ENCODE results near the gene KCNT2. TPM values are rescaled to one million over a fixed set of nuclear protein-coding genes. Genes with fewer than 3 reads are reported as not detected.

Gene KCNT2
- total RNA-seq, 4 donors from 2014 or later = 0.35 to 2.3 (median 0.91) TPM; not detected in 1

DNA sequence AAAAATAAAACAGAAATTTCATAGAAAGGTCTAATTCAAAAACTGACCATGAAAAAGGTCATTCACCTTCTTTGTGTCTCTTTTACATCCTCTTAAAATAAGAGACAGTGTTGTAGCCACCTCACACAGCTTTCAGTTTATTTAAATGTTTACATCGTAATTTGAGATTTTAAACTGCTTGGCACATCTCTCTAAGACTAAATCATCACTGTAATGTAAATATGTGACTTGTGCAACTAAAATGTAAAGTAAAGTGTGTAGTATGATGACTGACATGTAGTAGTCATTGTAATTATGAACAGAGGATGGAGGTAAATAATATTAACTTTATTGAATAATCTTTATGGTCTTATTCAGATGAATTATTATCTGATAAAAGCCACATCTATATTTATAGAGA lies 283.9 kb downstream of the KCNT2 start:
- 58 to 61% methylated on average over 1 of the region's 1 CpG for WGBS, 2 donors
- intact Hi-C loops (cut with DNase I) = no loop called here
- H3K27me3 ChIP-seq = no peaks in the 10 kb centered on the region
- DNase-seq = no peak
- H3K27ac ChIP-seq = no peak overlapping the region
- H3K4me1 ChIP-seq = no peaks in the 10 kb centered on the region
- TF ChIP-seq CTCF (IDR thresholded peaks at IDR 0.05) = no peak
- no peak for TF ChIP-seq POLR2A (IDR thresholded peaks at IDR 0.05)
- no peaks in the 10 kb centered on the region for H3K9me3 ChIP-seq
- no peak overlapping the region for H3K4me3 ChIP-seq
- H3K36me3 ChIP-seq = no peaks in the 10 kb centered on the region

GRCh38 chr1:196323869-196324268 lies 284.4 kb downstream of the KCNT2 start:
- intact Hi-C loops (cut with DNase I) = no loop called here
- Histone ChIP-seq H3K4me1 (no peaks in the 10 kb centered on the region), H3K36me3 (no peaks in the 10 kb centered on the region), H3K9me3 (no peaks in the 10 kb centered on the region), H3K27me3 (no peaks in the 10 kb centered on the region), H3K4me3 (no peak overlapping the region), H3K27ac (no peak overlapping the region)
- no peak for TF ChIP-seq CTCF (IDR thresholded peaks at IDR 0.05)
- TF ChIP-seq POLR2A (IDR thresholded peaks at IDR 0.05) = no peak
- no peak for DNase-seq
- 80 to 84% methylated on average over 3 of the region's 3 CpGs for WGBS, 2 donors

DNA sequence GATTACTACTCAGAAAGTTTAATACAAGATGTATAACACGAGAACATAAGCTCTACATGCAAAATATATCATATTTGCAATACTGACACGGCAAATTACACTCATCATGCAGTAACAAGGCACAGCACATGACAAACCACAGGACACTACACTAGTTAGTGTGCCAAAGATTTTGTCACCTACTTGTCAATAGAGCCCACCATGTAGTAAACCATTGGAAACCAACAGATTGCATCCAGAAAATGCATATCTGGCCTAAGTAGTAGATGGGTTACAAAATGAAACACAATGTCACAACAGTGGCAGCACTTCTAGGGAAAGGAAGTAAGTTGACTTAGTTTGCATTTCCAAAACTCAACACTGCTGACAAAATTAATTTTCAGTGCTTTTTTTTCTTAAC lies 288.9 kb downstream of the KCNT2 start:
- Histone ChIP-seq H3K27me3 (no peaks in the 10 kb centered on the region), H3K9me3 (no peaks in the 10 kb centered on the region), H3K36me3 (no peaks in the 10 kb centered on the region), H3K4me1 (no peaks in the 10 kb centered on the region), H3K4me3 (no peak overlapping the region), H3K27ac (no peak overlapping the region)
- TF ChIP-seq CTCF (IDR thresholded peaks at IDR 0.05) (no peak), POLR2A (IDR thresholded peaks at IDR 0.05) (no peak)
- no peak for DNase-seq
- 66 to 79% methylated on average over 2 of the region's 2 CpGs for WGBS, 2 donors
- intact Hi-C loops (cut with DNase I) = no loop called here

DNA sequence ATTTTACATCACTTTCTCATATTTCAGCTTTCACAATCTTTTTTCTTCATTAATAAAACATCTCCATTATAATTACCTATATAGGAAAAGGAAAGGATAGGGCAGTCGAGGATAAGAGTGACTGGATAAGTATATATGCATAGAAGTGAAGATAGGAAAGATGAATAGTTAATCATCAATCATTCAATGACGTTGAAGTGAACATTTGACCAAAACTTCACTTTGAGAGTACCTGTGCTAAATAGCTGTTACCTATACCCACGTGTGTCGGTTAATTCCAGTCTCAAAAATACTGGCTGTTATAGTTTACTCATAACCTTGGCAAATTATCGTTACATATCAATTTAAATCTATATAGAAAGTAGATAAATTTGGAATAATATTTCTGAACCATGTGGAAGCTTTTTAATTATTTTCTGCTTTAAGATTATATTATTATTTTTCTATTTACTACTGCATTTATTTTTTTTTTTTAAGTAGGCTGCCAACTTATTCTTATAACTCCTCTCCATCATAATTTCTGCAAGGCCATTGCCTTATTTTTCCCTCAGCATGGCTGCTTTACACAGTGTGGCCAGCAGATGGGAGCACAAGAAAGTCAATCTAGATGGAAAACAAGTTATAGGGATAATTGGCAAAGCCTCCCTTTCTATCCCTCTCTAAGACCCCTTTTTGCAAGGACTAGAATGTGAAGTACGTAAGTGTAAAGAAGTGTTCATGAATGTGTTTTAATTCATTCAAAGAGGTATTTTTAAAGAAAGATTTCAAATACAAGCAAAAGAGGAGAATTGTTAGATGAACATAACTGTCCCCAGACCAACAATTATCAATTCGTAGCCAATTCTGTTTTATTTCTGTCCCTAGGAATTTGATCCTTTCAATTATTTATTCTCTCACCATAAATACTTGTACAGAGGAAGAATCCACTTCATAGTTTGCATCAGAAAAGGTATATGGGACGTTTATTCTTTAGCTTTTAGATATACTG lies 290.4 kb downstream of the KCNT2 start:
- Histone ChIP-seq H3K27me3 (no peaks in the 10 kb centered on the region), H3K27ac (no peak overlapping the region), H3K4me3 (no peak overlapping the region), H3K9me3 (no peaks in the 10 kb centered on the region), H3K36me3 (no peaks in the 10 kb centered on the region), H3K4me1 (no peaks in the 10 kb centered on the region)
- no peak for TF ChIP-seq POLR2A (IDR thresholded peaks at IDR 0.05)
- TF ChIP-seq CTCF (IDR thresholded peaks at IDR 0.05) = peak in 4 of 6 experiments; percentile 37 to 56 (median 39)
- DNase-seq = no peak
- 64 to 65% methylated on average over 8 of the region's 8 CpGs for WGBS, 2 donors
- intact Hi-C loops (cut with DNase I) = no loop called here

- Histone ChIP-seq H3K4me1 (no peaks in the 10 kb centered on the region), H3K27ac (no peak overlapping the region), H3K9me3 (no peaks in the 10 kb centered on the region), H3K4me3 (no peak overlapping the region), H3K27me3 (no peaks in the 10 kb centered on the region), H3K36me3 (no peaks in the 10 kb centered on the region)
- no peak for TF ChIP-seq CTCF (IDR thresholded peaks at IDR 0.05)
- no peak for TF ChIP-seq POLR2A (IDR thresholded peaks at IDR 0.05)
- intact Hi-C loops (cut with DNase I) = no loop called here
- no peak for DNase-seq
- 88 to 93% methylated on average over 1 of the region's 1 CpG for WGBS, 2 donors
Measured at GRCh38 chr1:196312739-196313138, 295.5 kb downstream of the KCNT2 start.

All from esophagus squamous epithelium (tissue), 5 donors.